ENCODE measurements around the gene MUC20.

GRCh38 chr3:195701042-195701915 is 19.5 kb upstream of the MUC20 start:
- no peak for TF ChIP-seq EZH2 (IDR thresholded peaks at IDR 0.05; ENCODE audit: borderline replicate concordance, low read depth, low read length, severe bottlenecking)
- TF ChIP-seq CTCF (IDR thresholded peaks at IDR 0.05; ENCODE audit: borderline replicate concordance, extremely low read depth, low read length, poor library complexity, severe bottlenecking): no peak
